GM23338 (cell line): ENCODE results near the gene THRB.

Experiments used
- CREB1 ChIP-seq: fragments of 250-450 bp; sonication (Bioruptor Pico); IDR thresholded peaks from 2 replicates; pipeline ENCODE4 v1.5.0; 2020; ENCODE audit warnings: low read depth, mild to moderate bottlenecking, moderate library complexity
- EZH2 ChIP-seq: fragments of 200-600 bp; sonication (generic); IDR thresholded peaks from one replicate; pipeline ENCODE4 v1.8.0; 2017; ENCODE audit warnings: antibody characterized with exemption, mild to moderate bottlenecking, low read depth; ENCODE audit not compliant: unreplicated experiment
- EZH2phosphoT487 ChIP-seq: fragments of 200-600 bp; sonication (generic); IDR thresholded peaks from one replicate; pipeline ENCODE4 v1.8.1; 2018; ENCODE audit warnings: antibody characterized with exemption; ENCODE audit not compliant: unreplicated experiment
- POLR2AphosphoS5 ChIP-seq: IDR thresholded peaks from 2 replicates; pipeline ENCODE4 v1.6.1; 2016; ENCODE audit warnings: antibody characterized with exemption, low read depth
- TF ChIP-seq, protein P1 (sequence below), 2 experiments: fragments of 200-600 bp in 1 of 2; sonication (generic) in 1 of 2; conservative IDR thresholded peaks; 2 replicates each; pipeline versions ENCODE4 v1.5.1 to v1.6.1; 2016 to 2017; ENCODE audit warnings: antibody characterized with exemption in 2 of 2, low read depth in 2 of 2, mild to moderate bottlenecking in 2 of 2, moderate library complexity in 1 of 2
- TF ChIP-seq, protein P2 (sequence below): fragments of 250-450 bp; sonication (Bioruptor Pico); IDR thresholded peaks from 2 replicates; pipeline ENCODE4 v1.5.0; 2020; ENCODE audit warnings: mild to moderate bottlenecking, moderate library complexity

DNA sequence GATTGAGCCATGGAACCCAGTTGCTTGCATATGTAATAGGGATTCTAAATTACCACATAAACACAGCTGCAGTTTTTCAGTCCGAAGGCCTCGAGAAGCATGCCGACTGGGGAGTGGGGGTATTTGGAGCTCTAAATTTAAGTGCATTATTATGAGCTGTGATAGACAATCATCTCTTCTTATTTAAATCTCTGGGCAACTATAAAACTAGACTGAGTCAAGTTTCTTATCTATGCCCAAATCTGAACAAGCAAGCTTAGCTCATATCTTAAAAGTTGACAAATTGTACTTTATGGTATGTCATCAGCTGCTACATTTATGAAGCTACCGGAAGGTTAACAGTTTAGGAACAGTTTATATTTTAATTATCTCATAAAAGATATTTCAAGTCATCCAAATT, 19.5 kb upstream of the THRB start:
- TF ChIP-seq, protein P1, sequence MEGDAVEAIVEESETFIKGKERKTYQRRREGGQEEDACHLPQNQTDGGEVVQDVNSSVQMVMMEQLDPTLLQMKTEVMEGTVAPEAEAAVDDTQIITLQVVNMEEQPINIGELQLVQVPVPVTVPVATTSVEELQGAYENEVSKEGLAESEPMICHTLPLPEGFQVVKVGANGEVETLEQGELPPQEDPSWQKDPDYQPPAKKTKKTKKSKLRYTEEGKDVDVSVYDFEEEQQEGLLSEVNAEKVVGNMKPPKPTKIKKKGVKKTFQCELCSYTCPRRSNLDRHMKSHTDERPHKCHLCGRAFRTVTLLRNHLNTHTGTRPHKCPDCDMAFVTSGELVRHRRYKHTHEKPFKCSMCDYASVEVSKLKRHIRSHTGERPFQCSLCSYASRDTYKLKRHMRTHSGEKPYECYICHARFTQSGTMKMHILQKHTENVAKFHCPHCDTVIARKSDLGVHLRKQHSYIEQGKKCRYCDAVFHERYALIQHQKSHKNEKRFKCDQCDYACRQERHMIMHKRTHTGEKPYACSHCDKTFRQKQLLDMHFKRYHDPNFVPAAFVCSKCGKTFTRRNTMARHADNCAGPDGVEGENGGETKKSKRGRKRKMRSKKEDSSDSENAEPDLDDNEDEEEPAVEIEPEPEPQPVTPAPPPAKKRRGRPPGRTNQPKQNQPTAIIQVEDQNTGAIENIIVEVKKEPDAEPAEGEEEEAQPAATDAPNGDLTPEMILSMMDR (conservative IDR thresholded peaks at IDR 0.05; ENCODE audit: low read depth in 2 of 2) = no peak
- no peak for TF ChIP-seq EZH2
- TF ChIP-seq CREB1 (CRISPR knock-in tag) = no peak
- TF ChIP-seq POLR2AphosphoS5 = no peak
- no peak for TF ChIP-seq EZH2phosphoT487
- TF ChIP-seq, protein P2, sequence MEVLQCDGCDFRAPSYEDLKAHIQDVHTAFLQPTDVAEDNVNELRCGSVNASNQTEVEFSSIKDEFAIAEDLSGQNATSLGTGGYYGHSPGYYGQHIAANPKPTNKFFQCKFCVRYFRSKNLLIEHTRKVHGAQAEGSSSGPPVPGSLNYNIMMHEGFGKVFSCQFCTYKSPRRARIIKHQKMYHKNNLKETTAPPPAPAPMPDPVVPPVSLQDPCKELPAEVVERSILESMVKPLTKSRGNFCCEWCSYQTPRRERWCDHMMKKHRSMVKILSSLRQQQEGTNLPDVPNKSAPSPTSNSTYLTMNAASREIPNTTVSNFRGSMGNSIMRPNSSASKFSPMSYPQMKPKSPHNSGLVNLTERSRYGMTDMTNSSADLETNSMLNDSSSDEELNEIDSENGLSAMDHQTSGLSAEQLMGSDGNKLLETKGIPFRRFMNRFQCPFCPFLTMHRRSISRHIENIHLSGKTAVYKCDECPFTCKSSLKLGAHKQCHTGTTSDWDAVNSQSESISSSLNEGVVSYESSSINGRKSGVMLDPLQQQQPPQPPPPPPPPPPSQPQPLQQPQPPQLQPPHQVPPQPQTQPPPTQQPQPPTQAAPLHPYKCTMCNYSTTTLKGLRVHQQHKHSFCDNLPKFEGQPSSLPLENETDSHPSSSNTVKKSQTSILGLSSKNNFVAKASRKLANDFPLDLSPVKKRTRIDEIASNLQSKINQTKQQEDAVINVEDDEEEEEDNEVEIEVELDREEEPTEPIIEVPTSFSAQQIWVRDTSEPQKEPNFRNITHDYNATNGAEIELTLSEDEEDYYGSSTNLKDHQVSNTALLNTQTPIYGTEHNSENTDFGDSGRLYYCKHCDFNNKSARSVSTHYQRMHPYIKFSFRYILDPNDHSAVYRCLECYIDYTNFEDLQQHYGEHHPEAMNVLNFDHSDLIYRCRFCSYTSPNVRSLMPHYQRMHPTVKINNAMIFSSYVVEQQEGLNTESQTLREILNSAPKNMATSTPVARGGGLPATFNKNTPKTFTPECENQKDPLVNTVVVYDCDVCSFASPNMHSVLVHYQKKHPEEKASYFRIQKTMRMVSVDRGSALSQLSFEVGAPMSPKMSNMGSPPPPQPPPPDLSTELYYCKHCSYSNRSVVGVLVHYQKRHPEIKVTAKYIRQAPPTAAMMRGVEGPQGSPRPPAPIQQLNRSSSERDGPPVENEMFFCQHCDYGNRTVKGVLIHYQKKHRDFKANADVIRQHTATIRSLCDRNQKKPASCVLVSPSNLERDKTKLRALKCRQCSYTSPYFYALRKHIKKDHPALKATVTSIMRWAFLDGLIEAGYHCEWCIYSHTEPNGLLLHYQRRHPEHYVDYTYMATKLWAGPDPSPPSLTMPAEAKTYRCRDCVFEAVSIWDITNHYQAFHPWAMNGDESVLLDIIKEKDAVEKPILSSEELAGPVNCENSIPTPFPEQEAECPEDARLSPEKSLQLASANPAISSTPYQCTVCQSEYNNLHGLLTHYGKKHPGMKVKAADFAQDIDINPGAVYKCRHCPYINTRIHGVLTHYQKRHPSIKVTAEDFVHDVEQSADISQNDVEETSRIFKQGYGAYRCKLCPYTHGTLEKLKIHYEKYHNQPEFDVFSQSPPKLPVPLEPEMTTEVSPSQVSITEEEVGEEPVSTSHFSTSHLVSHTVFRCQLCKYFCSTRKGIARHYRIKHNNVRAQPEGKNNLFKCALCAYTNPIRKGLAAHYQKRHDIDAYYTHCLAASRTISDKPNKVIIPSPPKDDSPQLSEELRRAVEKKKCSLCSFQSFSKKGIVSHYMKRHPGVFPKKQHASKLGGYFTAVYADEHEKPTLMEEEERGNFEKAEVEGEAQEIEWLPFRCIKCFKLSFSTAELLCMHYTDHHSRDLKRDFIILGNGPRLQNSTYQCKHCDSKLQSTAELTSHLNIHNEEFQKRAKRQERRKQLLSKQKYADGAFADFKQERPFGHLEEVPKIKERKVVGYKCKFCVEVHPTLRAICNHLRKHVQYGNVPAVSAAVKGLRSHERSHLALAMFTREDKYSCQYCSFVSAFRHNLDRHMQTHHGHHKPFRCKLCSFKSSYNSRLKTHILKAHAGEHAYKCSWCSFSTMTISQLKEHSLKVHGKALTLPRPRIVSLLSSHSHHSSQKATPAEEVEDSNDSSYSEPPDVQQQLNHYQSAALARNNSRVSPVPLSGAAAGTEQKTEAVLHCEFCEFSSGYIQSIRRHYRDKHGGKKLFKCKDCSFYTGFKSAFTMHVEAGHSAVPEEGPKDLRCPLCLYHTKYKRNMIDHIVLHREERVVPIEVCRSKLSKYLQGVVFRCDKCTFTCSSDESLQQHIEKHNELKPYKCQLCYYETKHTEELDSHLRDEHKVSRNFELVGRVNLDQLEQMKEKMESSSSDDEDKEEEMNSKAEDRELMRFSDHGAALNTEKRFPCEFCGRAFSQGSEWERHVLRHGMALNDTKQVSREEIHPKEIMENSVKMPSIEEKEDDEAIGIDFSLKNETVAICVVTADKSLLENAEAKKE (CRISPR knock-in tag) = no peak
